Measurements from ENCODE around the gene TIMM50. TPM values are rescaled to one million over a fixed set of nuclear protein-coding genes. Genes with fewer than 3 reads are reported as not detected.
A peak's percentile ranks its signal among the peaks of the same experiment; 100 is the strongest.

TIMM50 gene
- total RNA-seq, 4 donors from 2014 or later, result 35.0 to 41.9 (median 37.1) TPM

DNA sequence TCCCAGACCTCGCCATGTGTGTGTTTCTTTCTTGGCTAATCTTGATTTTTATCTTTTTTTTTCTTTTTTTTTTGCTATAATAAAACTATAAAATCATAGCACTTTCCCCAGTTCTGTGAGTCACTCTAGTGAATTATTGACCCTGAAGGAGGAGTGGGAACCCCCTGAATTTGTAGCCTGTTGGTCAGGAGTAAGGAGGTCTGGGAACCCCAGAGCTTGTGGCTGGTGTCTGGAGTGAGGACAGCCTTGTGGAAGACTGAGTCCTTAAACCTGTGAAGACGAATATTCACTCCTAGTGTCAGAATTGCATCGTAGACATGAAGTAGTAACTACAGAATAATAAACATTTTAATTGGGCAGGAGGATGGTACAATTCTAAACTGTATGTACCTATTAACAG lies 44.6 kb downstream of the TIMM50 start:
- TF ChIP-seq POLR2A (IDR thresholded peaks at IDR 0.05), result no peak
- TF ChIP-seq CTCF (IDR thresholded peaks at IDR 0.05), result no peak
- intact Hi-C loops (cut with DNase I; ENCODE audit: low total_unique reads), result no loop called here

GRCh38 chr19:39531834-39532232 lies 51.2 kb downstream of the TIMM50 start:
- TF ChIP-seq CTCF (IDR thresholded peaks at IDR 0.05) (no peak), POLR2A (IDR thresholded peaks at IDR 0.05) (no peak)
- peak overlapping the region; percentile 62 for H3K4me3 ChIP-seq (ENCODE audit: low read depth, poor library complexity, severe bottlenecking)
- intact Hi-C loops (cut with DNase I; ENCODE audit: low total_unique reads), result loop anchor here (10.0 kb wide), 1 partner anchor 87 kb away; the partner anchor contains the start of gene SUPT5H
- 43 to 46% methylated on average over 14 of the region's 14 CpGs for WGBS, 2 donors
- DNase-seq (ENCODE audit: low spot score in 2 of 2), result no peak

More for the DNA sequence above, 44.6 kb downstream of the TIMM50 start:
- DNase-seq (ENCODE audit: low spot score in 2 of 2), result no peak
- 95% methylated on average over 3 of the region's 3 CpGs for WGBS, 2 donors
- H3K4me3 ChIP-seq (ENCODE audit: low read depth, poor library complexity, severe bottlenecking), result no peak overlapping the region

GRCh38 chr19:39532233-39533002 lies 51.8 kb downstream of the TIMM50 start, which contains the start of gene EID2B:
Gene EID2B (minus strand): TSS chr19:39532852. CDS start chr19:39532802, 50 bp downstream.
- DNase-seq (ENCODE audit: low spot score in 2 of 2), result peak; percentile 91 to 99
- peak in 2 of 3 donors; percentile 93 to 97 for TF ChIP-seq CTCF (IDR thresholded peaks at IDR 0.05)
- TF ChIP-seq POLR2A (IDR thresholded peaks at IDR 0.05), result peak in 1 of 2 donors; percentile 13
- intact Hi-C loops (cut with DNase I; ENCODE audit: low total_unique reads), result loop anchor here (10.0 kb wide), 1 partner anchor 88 kb away; the partner anchor contains the start of gene SUPT5H
- 1% methylated on average over 26 to 48 of the region's 65 CpGs for WGBS, 2 donors
- H3K4me3 ChIP-seq (ENCODE audit: low read depth, poor library complexity, severe bottlenecking), result peak within 1 kb of the TSS; percentile 62

DNA sequence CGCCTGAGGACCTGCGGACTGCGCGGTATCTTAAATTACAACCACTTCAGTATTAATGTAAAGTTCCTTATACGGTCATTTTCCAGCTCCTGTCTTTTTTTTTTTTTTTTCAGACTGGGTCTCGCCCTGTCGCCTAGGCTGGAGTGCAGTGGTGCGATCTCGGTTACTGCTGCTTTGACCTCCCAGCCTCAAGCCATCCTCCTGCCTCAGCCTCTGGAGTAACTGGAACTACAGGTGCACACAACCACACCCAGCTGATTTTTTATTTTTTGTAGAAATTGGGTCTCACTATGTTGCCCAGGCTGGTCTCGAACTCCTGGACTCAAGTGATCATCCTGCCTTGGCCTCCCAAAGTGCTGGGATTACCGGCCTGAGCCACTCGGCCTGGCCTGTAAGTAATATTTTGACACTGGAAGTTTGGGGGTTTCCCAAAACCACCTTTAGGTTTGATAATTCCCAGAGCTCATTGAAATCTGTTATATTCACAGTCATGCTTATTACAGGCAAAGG lies 52.4 kb downstream of the TIMM50 start:
- 13 to 24% methylated on average over 12 of the region's 12 CpGs for WGBS, 2 donors
- no peak for DNase-seq (ENCODE audit: low spot score in 2 of 2)
- TF ChIP-seq POLR2A (IDR thresholded peaks at IDR 0.05) (no peak), CTCF (IDR thresholded peaks at IDR 0.05) (no peak)
- H3K4me3 ChIP-seq (ENCODE audit: low read depth, poor library complexity, severe bottlenecking), result no peak overlapping the region
- intact Hi-C loops (cut with DNase I; ENCODE audit: low total_unique reads), result loop anchor here (10.0 kb wide), 1 partner anchor 88 kb away; the partner anchor contains the start of gene SUPT5H

GRCh38 chr19:39533791-39534190 lies 53.2 kb downstream of the TIMM50 start:
- H3K4me3 ChIP-seq (ENCODE audit: low read depth, poor library complexity, severe bottlenecking), result no peak overlapping the region
- no peak for DNase-seq (ENCODE audit: low spot score in 2 of 2)
- 68% methylated on average over 3 of the region's 3 CpGs for WGBS, 2 donors
- TF ChIP-seq CTCF (IDR thresholded peaks at IDR 0.05), result no peak
- no peak for TF ChIP-seq POLR2A (IDR thresholded peaks at IDR 0.05)
- intact Hi-C loops (cut with DNase I; ENCODE audit: low total_unique reads), result loop anchor here (10.0 kb wide), 1 partner anchor 89 kb away; the partner anchor contains the start of gene SUPT5H

Data from lower leg skin (tissue), 4 donors.